HG03354 (cell line): ENCODE data around the gene SLC25A29.

Experiments
- ATAC-seq: cut with Tn5 transposase; IDR thresholded peaks from one replicate; pipeline ENCODE4 v1.9.1; 2021; ENCODE audit warnings: mild to moderate bottlenecking; ENCODE audit not compliant: unreplicated experiment, poor library complexity, severe bottlenecking

Gene SLC25A29

GRCh38 chr14:100252684-100253083 is 53.6 kb downstream of the SLC25A29 start:
- no peak for ATAC-seq

DNA sequence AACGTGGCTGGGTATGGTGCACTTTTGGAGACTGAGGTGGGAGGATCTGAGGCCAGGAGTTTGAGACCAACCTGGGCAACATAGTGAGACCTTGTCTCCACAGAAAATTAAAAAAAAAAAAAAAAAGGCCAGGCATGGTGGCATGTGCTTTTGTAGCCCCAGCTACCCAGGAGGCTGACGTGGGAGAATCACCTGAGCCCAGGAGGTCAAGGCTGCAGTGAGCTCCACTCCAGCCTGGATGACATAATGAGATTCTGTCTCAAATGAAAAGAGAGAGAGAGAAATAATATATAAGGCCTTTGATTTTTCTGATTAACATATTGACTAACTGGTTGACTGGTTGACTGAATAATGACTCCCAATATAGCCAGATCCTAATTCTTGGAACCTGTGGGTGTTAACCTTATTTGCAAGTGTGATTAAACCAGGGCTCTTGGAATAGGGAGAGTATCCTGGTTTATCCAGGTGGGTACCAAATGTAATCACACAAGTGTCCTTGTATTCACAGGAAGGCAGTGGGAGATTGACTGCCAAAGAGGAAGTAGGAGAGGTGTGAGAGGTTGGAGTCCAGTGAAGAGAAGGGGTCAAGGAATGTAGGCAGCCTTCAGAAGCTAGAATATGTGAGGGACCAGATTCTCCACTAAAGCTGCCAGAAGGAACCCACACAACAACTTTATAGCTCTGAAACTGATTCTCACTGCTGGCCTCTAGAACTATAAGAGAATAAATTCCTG is 55.3 kb downstream of the SLC25A29 start:
- no peak for ATAC-seq

- ATAC-seq, result no peak
Observed at GRCh38 chr14:100246809-100247428, 59.3 kb downstream of the SLC25A29 start.

DNA sequence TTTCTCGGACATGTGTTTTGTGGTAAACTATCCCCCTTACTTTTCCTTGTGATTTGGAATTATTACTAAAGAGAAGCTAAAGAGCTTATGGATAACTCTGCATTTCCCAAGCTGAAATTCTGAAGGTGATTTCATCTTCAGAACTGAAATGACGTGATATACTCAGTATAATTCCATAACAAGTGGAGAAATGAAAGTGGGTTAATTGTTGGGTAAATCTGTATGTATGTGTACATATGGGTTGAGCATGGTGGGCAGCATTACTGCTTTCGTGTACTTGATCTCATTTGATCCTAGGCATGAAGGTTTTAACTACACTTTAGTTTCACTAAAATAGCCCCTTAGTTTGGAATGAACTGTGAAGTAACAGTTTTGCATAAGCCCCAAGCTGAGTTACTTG is 63.2 kb downstream of the SLC25A29 start:
- no peak for ATAC-seq

GRCh38 chr14:100241279-100241678 is 65.0 kb downstream of the SLC25A29 start:
- no peak for ATAC-seq
